Activated CD4-positive, alpha-beta T cell treated with anti-CD3 and anti-CD28 coated beads, Interleukin-2, amount 50 U/mL, for 4 hours (primary cell): Measurements from ENCODE around the gene L3MBTL3.
"Not testable (repeated sequence)": the region's sequence is repeated elsewhere in the genome, so short reads cannot be mapped to it uniquely, and the experiment has no call there.

Experiments used
- DNase-seq, 2 experiments: peaks; one replicate each; pipeline ENCODE4 v3.0.0-alpha.2; 2020

The L3MBTL3 gene

DNA sequence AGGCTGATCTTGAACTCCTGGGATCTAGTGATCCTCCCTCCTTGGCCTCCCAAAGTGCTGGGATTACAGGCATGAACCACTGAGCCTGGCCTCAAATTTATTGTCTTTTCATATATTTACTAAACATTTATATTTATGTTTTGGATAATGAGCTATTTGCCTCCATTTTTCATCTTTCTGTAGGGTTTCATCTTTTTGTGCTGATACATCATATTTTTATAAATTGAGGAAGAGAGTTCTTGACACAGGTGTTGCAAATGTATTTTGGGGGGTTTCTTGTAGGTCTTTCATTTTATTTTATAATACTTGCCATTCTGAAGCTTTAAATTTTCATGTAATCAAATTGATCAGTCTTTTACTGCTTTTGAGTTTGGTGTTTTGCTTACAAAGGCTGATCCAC is 72.4 kb downstream of the L3MBTL3 start:
- DNase-seq = no peak

DNA sequence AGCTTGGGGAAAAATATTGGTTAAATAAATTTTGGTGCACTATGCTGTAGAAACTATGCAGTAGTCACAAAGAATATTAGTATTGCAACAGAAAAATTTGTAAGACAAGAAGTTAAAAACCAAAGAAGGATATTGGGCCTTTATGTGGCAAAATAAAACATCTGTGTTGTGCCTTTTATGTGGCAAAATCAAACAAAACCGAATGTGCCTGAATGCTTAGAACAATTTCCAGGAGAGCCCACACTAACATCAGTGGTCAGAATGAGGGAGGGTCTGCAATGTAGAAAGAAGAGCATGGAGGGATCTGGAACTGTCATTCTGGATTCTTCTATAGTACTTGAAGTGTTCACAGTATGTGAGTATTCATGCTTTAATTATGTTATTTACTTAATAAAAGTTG is 75.2 kb downstream of the L3MBTL3 start:
- DNase-seq = no peak

DNA sequence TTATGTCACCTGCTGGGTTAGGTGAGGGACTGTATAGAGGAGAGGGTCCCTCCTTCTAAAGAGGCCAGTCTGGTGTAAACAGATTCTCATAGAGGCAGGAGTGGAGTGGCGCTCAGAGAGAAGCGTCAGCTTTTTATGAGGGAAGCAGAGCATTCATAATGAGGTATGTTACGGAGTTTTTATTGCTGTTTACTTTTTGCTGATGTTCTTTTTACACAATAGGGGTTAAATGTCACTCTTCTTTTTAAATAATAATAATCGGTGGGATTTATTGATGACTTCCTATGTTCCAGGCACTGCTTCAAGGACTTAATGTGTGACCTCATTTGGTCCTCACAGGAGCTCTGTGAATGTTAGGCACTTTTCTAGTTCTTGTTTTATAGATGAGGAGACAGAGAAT is 79.9 kb downstream of the L3MBTL3 start:
- no peak for DNase-seq

DNA sequence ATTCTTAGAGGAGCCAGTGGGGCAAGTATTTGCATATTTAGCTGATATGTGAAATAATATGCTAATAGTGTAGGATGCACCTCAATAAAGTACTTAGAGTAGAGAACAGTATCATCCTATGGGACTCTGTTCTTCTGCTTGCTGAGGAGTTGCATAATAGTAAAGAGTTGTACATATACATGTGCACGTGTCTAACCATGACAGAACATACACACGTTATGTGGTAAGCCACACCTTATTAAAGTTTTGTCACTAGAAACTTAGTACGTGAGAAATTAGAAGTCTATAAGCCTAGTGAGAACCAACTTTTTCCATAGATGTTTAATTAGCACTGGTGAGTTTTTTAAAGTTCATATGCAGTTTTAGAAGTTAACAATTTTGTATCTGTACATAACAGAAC is 80.7 kb downstream of the L3MBTL3 start:
- DNase-seq = no peak

DNA sequence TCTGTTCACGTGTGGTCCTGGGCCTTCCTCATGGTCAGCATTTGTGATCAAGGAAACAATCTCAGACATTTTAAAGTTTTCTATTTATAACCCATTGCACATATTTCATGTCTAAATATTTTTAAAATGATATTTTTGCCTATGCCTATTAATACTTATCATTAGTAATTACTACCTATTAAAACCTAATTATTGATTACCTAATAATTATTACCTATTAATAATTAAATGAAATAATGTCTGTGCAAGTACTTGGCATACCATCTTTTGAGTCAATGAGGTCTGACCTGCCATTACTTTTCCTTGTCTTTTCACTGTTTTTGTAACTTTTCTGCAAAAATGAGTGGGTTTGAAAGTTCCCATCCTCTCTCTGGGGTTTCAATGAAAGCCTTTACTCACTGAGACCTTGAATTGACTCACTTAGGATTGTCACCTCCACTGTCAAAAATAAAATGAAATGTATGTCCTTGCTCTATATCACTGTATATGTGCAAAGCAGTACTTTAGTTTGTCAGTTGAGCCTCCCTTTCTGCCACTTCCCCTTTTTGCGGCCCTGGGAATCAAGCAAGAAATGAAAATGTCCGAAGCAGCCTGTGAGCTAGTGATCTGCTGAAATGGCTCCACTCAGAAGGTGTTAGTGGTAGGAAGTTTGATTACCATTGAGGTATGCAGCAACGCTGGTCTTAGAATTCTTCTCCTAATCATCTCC is 87.8 kb downstream of the L3MBTL3 start:
- no peak for DNase-seq

DNA sequence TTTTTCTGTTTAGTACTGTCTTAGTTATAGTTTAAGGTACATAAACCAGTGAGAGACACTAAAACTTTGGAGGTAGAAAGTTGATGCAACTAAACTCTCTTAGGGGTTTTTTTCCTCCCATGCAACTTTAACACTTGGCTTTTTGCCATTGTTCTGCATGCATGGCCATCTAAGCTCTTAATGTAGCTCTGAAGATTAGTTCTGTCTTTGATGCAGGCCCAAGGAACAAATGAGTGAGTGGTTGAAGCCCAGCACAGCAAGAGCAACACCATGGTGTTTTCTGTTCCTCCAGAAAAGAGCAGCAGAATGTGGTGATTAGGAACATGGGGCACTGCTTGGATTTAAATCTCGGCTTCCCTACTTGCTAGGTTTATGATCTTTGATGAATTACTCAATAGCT is 89.3 kb downstream of the L3MBTL3 start:
- DNase-seq = no peak

DNA sequence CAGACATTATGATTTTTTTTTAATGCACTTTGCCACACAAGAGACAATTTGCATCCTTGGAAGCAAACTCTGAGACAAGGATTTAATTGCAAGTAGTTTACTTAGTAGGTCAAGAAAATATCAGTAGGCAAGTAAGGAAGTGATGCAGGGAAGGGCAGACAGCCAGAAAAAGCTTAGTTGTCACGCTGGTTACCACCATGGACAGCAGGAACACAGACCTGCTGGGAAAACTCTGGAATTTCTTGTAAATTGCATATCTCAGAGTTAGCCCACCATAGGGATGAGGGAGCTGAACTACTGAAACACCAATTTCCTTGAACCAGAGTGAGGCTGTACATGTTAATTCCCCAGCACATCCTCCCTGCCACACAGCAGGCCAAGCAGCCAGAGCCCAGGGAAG is 92.7 kb downstream of the L3MBTL3 start:
- no peak for DNase-seq

DNA sequence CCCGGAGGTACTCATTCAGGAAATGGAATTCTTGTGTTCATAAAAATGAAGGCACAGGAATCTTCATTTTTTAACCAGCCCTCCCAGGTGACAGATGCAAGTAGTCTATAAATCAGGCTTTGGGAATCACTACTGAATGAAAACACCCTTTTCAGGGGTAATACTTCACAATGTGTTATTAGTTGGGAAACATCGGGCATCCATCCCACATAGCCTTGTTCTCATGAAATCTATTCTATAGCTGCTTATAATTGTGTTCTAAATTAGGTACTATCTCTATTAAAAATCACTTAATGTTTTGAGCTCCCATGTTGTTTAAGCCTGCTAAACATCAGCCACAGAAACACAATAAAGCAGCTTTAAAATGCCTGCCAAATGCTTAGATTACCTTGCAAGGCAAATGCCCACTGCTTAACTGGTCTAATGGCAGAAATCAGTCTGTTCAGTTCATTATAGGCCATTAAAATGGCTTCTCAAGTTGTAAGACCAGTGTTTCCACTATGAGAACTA is 94.9 kb downstream of the L3MBTL3 start:
- no peak for DNase-seq

DNA sequence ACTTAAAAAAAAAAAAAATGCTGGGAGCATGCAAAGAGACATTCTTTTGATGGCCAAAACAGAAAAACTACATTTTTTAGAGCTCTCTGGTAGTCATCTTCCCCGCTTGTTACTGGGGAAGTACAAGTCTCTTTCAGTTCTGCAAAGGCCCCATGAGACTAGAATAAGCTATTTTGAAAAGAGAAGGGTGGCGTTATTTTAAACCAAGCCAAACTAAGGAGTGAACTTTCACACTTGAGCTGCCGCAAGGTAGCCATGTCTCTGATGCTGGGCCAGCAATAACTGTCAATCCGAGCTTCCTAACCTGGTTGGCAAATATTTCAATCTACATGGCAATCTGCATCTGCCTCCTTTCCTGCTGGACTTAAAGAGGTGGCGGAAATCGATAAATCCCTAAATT is 96.7 kb downstream of the L3MBTL3 start:
- DNase-seq = no peak

DNA sequence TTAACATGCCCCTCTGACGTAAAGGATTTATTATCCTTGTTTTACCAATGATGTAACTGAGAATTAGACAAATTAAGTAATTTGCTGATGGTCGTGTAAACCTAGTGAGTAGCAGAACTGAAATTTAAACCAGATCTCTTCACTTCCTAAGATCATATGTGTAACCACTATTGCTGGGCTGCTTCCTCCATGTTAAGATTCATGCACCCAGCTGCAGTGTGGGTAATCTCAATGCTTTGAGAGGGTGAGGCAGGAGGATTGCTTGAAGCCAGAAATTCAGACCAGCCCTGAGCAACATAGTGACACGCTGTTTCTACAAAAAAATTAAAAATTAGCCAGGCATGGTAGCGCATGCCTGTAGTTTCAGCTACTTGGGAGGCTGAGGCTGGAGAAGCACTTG is 97.9 kb downstream of the L3MBTL3 start:
- DNase-seq = no peak

DNA sequence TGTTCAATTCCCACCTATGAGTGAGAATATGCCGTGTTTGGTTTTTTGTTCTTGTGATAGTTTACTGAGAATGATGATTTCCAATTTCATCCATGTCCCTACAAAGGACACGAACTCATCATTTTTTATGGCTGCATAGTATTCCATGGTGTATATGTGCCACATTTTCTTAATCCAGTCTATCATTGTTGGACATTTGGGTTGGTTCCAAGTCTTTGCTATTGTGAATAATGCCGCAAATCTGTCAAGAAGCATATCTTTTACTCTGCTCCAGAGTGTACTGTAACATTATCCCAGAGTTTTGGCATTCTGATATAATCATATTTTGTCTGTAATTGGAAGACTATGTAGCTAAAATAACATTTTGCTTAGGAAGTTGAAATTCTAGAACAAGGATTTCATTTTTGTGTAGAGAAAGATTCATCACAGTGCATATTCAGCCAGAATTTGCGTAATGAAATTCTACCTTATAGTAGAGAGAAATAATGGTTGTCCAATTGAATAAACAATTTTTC is 98.9 kb downstream of the L3MBTL3 start:
- DNase-seq = not testable (repeated sequence)

DNA sequence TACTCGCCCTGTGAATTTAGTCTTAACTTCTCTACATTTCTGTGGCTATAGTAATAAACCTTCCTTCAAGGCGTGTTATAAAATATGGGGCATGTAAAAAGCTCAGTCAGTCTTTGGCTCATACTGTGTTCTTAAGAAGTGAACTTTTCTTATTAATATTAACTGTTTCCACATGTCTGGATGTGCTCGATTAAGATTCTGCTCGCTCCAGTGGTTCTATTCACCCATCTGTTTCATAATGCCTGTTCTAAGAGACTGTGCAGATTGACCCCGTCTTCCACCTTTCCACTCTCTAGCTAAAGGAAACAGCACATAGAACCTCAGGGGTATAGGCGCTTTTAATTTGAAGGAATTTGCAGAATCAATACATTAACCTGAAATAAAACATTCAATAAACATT is 99.9 kb downstream of the L3MBTL3 start:
- no peak for DNase-seq

DNA sequence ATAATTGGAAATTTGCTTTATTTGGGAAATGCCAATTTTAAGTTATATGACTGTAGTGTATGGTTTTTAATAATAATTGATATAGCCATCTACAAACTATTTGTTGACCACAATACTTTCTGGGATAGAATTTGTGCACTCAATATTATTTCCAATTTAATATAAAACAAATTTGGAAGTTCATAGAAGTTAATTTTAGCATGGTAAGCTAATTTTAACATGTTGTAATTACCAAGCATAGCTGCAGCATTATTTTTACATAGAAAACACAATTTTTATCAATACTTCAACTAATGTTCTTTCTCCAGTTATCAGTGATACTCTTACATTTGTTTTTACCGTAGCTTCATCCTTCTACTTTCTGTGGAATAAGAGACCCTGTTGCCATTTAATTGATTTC is 100.8 kb downstream of the L3MBTL3 start:
- no peak for DNase-seq

DNA sequence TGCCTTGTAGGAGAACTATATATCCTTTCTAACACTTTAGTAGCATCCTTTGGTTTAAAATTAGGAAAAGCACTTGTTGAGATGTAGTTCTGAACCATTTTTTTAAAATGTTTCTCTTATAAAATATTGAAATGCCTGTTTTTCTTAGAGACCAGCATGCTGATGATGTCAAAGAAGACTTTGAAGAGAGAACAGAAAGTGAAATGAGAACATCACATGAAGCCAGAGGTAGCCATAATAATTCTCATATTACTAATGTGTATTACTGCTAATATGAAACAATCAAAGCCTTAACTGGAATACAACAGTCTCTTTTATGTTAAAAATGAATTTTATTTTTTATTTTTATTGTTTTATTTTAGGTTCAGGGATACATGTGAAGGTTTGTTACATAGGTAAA is 102.3 kb downstream of the L3MBTL3 start:
- DNase-seq = no peak

DNA sequence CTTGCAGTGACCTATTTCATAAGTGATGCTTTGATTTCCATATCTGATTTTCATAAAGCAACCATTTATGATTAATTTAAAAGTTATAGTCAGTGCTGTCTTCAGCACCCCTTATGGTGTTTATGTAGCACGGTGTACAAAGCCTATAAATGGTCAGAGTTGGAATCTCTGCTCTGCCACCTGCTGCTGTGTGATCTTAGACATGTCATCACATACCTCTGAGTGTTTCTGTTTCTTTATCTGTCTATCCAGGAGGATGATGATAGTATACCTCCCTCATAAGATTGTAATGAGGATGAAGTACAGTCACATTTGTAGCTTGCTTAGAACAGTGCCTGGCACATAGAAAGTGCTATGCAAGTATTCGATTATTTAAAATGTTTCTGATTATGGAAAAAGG is 103.9 kb downstream of the L3MBTL3 start:
- DNase-seq = no peak

DNA sequence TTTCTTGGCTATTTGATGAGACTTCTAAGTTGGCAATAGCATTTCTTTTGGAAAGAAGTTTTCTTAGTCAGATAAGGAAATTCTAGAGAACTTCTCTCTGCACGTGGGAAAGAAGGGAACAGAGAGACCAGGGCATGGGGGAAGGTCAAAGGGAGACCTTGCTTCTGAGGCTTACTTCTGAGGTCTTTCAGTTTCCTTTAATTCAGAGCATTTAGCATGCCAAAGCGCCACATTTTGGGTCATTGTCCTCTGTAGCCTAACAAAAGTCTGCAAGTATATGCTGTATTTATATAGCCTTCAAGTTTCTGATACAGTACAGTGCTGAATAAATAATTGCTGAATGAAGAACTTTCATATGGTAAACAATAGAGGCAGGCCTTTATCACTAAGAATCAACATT is 108.8 kb downstream of the L3MBTL3 start:
- DNase-seq = no peak

DNA sequence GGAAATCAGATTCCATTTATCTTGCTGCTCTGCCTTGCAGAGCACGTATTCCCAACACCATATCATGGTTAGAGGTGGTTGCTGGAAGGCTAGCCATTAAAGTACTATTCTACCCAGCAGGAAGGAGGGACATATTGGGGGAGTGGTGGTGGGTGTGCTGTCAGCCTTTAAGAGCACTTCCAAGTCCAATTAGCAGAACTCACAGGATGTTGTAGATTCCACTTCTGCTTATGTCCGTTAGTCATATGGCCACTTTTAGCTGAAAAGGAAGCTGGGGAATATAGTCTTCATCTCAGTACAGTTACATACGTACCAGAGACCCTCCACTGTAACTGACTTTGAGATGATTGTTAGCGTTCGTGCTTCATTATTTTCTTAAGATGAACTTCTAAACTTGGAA is 109.9 kb downstream of the L3MBTL3 start:
- DNase-seq = no peak

DNA sequence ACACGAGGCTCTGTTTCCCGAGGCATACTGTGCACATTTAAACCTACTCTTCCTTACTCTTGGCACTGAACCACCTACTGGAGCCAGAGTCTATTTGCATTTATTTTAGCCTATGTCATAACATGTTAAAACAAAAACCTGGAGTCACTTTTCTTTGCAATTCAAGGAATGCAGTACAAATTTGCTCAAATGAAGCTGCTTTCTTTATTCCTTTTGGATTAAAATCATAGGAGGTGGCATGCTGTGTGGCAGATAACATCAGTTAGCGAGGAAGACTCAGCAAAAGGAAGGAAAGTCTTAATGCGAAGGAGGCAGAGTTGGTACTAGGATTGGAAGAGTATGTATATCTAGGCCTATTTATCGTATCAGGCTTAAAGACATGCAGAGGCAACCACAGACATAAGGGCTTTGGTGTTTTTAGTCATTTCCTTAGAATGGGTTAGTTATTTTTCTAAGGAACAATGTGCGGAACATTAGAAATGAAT is 111.4 kb downstream of the L3MBTL3 start:
- DNase-seq = no peak

DNA sequence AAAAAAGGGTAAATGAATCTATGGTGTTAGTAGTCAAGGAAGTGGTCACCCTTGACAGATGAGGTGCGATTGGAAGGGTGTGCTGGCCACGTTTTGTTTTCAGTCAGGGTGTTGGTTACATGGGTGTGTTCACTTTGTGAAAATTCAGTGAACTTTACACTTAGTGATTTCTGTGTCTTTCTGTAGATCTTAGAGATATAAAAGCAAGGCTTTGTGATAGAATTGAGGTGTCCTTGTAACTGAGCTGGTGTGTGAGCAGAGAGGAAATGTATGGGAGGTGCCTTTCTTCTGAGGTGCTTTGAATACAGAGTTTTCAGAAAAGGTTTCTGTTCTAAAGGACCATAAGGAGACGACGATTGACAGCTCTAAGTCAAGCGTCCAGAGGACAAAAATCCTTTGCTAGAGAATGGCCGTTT is 113.9 kb downstream of the L3MBTL3 start:
- DNase-seq = no peak

DNA sequence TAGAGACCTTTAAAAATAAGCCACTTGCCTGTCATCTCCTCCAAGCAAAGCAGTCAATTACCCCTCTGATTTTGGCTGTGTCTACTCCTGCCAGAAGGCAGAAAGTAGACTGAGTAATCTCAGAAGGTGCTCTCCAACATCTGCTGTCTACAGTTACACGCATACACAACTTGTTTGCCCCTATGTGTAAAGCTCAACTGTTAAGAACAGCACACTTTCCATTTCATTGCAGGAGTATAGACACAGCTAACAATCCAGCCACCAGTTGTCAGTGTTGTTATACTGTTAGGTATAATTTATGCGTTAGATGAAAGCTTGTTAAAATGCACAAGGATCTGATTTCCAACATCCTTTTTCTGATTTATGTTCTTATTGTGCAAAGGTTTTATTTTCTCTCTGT is 116.2 kb downstream of the L3MBTL3 start:
- DNase-seq = no peak

DNA sequence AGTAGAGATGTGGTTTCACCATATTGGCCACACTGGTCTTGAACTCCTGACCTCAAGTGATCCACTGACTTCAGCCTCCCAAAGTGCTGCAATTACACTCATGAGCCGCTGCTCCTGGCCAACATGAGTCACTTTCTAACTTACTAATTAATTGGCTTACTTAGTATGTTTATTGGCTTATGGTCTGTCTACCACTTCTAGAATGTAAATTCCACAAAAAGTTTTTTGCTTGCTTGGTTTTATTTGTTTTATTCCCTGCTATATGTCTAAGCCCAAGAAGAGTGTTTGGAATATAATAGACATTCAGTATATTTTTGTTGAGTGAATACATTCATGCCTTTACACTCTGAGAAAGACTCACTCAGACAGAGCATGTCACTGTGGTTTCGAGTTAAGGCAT is 118.4 kb downstream of the L3MBTL3 start:
- DNase-seq = no peak

DNA sequence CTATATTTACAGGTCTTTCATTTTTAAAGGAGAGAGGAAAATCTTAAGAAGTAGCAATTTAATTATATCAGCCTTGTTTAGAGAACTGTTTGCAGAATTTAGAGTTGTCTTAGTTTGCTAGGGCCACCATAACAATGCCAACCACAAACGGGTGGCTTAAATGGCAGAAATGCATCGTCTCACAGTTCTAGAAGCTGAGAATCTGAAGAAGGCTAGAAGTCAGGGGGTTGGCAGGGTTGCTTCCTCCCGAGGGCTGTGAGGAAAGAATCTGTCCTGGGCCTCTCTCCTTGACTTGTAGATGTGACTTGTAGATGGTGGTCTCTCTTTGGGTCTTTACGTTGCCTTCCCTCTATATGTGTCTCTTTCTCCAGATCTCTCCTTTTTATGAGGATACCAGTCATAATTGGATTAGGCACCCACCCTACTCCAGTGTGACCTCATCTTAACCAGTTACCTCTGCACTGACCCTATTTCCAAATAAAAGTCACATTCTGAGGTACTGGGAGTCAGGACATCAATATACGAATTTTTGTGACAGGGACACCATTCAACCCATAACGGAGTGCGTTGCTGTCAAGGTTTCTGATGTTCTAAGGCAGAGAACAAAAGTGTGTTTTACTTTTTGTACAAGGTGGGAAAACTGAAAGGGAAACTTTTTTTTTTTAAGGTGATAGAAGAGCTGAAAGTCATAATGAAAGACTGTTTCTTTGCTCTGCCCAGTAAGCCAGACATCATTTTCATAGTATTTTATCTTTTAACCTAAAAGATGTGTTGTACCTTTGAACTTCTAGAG is 119.9 kb downstream of the L3MBTL3 start:
- DNase-seq = no peak

DNA sequence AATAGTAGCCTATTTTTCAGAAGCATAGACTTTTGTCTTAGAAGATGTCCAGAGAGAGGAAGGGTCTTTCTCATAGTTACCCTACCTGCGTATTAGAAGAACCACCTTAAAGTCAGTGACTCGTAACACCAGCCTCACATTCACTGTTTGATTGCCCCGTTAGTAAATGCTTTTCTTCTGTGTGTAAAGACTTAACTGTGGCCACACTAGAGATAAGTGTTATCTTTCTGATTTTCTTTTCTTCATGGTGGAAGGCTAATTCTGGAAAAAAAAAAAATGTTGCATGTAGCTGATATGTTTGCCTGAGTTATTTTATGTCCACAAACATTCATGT is 120.5 kb downstream of the L3MBTL3 start:
- no peak for DNase-seq

DNA sequence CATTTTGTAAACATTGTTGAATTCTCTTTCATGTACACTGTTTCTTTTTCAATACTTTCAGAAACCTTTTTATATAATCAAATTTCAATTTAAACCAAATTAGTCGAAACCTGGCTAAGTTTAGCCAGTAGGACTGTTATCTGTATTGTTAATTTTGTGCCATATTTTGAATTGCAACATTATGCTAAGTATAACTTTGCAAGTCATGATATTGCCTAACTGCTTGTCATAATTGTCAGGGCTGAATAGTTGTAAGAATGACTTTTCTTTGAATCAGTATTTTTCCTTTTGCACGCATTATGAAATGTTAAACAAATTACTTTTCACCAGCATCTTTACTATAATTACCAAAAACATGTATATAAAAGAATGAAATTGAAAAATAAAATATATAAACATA is 121.7 kb downstream of the L3MBTL3 start:
- DNase-seq = no peak
